ENCODE measurements around the gene SLC6A13. TPM values are rescaled to one million over a fixed set of nuclear protein-coding genes. Genes with fewer than 3 reads are reported as not detected.

Gene SLC6A13
- total and polyA plus RNA-seq, 5 donors, result 2.1 to 5.8 (median 2.8) TPM

DNA sequence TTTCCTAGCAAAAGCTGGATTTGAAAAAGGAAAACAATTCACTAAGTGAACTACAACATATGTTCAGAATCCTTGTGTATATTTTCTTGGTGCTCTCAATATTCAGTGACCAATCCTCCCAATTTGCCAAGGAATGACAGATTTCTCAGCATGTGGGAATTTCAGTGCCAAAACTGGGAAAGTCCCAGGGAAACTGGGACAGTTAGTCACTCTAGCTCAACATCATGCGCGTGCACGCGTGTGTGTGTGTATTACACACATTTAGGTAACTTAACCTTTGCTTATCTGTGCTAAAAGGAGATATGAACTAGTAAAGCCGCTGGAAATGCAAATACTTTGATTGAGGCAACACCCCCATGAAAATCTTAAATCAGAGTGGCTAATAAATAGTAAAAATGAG, 26.1 kb upstream of the SLC6A13 start:
- DNase-seq (peak; percentile 50 to 85 (median 61)), ATAC-seq (peak; percentile 29 to 33)
- no peak overlapping the region for H3K4me3 ChIP-seq (ENCODE audit: low read length)
- 78% methylated on average over 5 of the region's 5 CpGs for WGBS
- H3K9me3 ChIP-seq (ENCODE audit: control insufficient read depth, low read length), result no peaks in the 10 kb centered on the region
- no peaks in the 10 kb centered on the region for H3K4me1 ChIP-seq (ENCODE audit: control insufficient read depth, insufficient read depth, low read length)
- intact Hi-C loops (cut with DNase I), result no loop called here
- H3K27me3 ChIP-seq (ENCODE audit: control insufficient read depth, insufficient read depth), result no peaks in the 10 kb centered on the region
- no peak overlapping the region for H3K27ac ChIP-seq (ENCODE audit: low read length)

DNA sequence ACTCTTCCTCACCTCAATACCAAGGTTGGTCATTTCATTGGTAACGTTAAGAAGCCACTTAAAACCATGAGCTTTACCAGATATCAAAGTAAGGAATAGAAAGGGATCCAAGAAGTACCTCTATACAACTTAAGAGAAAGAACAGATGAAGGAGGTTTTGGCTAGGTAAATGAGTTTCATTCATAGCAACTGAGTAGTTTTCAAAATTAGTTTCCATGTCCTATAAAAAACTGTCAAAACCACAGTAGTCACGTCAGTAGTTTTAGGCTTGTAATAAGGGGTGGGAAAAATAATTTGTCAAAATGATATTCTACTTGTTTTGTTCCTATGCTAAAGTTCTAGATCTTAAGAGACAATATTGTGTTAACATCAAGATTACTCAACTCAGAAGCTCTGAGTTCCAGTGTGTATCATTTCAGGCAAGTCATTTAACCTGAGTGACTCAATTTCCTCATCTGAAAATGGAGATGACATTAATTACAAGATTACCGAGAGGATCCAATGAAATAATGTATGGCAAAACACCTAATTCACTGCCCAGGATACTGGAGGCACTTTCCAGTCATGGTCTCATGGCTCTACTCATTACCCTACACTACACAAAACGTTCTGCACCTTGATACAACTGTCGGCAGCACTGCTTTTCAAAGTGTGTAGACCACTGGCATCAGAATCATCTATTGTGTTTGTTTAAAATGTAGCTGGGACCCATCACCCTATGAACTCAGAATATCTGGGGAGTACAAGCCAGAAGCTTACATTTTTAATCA, 24.1 kb upstream of the SLC6A13 start:
- ATAC-seq (no peak), DNase-seq (no peak)
- H3K9me3 ChIP-seq (ENCODE audit: control insufficient read depth, low read length), result no peaks in the 10 kb centered on the region
- intact Hi-C loops (cut with DNase I), result no loop called here
- H3K4me1 ChIP-seq (ENCODE audit: control insufficient read depth, insufficient read depth, low read length), result no peaks in the 10 kb centered on the region
- H3K27me3 ChIP-seq (ENCODE audit: control insufficient read depth, insufficient read depth), result no peaks in the 10 kb centered on the region
- no peak overlapping the region for H3K27ac ChIP-seq (ENCODE audit: low read length)
- WGBS, result 95% methylated on average over 5 of the region's 5 CpGs
- H3K4me3 ChIP-seq (ENCODE audit: low read length), result no peak overlapping the region

DNA sequence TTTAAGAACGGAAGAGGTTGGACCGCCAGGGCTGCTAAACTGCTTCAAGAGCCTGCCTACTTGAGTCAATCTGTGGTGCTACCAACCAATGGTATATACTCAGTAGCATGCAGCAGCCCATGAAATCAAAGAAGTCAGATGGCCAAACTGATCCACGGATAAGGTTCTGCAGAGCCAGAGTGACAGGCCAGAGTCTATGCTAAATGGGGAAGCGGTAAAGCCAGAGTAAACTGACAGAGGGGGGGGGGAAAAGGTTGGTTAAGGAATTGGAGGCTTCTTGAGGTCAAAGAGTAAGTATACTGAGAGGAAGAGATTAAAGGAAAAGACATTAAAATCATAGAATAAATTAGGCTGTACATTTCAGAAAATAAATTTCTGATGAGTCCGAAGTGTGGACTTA, 15.4 kb upstream of the SLC6A13 start:
- no peak for ATAC-seq
- H3K27me3 ChIP-seq (ENCODE audit: control insufficient read depth, insufficient read depth), result no peaks in the 10 kb centered on the region
- no peak overlapping the region for H3K4me3 ChIP-seq (ENCODE audit: low read length)
- intact Hi-C loops (cut with DNase I), result no loop called here
- H3K27ac ChIP-seq (ENCODE audit: low read length), result no peak overlapping the region
- no peak for DNase-seq
- WGBS, result 96% methylated on average over 5 of the region's 5 CpGs
- no peaks in the 10 kb centered on the region for H3K4me1 ChIP-seq (ENCODE audit: control insufficient read depth, insufficient read depth, low read length)
- H3K9me3 ChIP-seq (ENCODE audit: control insufficient read depth, low read length), result no peaks in the 10 kb centered on the region

DNA sequence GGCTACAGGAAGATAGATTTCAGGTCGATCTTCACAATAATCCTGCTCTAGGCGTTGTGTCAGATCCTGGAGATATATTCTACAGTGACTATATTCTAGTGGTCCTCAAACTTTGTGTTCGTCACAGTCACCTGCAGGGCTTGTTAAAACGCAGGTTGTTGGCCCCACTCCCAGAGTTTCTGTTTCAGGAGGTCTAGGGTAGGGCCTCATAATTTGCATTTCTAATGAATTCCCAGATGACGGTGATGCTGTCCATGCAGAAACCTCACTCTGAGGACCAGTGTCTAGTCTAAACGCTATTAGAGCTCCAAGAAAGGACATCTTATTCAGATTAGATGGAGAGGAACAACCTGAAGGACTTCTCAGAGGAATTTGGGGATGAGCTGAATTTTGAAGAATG, 13.2 kb upstream of the SLC6A13 start:
- Histone ChIP-seq H3K27me3 (ENCODE audit: control insufficient read depth, insufficient read depth) (no peaks in the 10 kb centered on the region), H3K4me1 (ENCODE audit: control insufficient read depth, insufficient read depth, low read length) (no peaks in the 10 kb centered on the region), H3K27ac (ENCODE audit: low read length) (no peak overlapping the region), H3K9me3 (ENCODE audit: control insufficient read depth, low read length) (no peaks in the 10 kb centered on the region), H3K4me3 (ENCODE audit: low read length) (no peak overlapping the region)
- intact Hi-C loops (cut with DNase I), result no loop called here
- no peak for DNase-seq
- no peak for ATAC-seq
- WGBS, result 90% methylated on average over 6 of the region's 6 CpGs

DNA sequence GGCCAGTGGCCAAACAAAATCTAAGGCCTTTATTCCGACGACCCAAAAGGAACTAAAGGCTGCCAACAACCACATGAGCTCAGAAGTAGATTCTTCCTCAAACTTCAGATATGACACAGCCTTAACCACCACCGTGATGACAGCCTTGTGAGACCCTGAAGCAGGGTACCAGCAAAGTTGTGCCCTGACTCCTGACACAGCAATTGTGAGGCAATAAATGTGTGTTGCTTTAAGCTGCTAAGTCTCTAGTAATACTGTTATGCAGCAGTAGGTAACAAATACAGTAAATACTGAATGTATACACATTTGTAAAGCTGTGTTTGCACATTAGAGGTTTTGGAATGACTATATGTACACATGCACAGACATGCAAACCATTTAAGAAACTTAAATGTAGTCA, 10.7 kb upstream of the SLC6A13 start:
- Histone ChIP-seq H3K27ac (ENCODE audit: low read length) (no peak overlapping the region), H3K27me3 (ENCODE audit: control insufficient read depth, insufficient read depth) (no peaks in the 10 kb centered on the region), H3K4me1 (ENCODE audit: control insufficient read depth, insufficient read depth, low read length) (no peaks in the 10 kb centered on the region), H3K9me3 (ENCODE audit: control insufficient read depth, low read length) (no peaks in the 10 kb centered on the region), H3K4me3 (ENCODE audit: low read length) (no peak overlapping the region)
- ATAC-seq, result peak in 1 of 2 donors; percentile 45
- WGBS, result 32% methylated on average over 3 of the region's 3 CpGs
- intact Hi-C loops (cut with DNase I), result no loop called here
- DNase-seq, result no peak

DNA sequence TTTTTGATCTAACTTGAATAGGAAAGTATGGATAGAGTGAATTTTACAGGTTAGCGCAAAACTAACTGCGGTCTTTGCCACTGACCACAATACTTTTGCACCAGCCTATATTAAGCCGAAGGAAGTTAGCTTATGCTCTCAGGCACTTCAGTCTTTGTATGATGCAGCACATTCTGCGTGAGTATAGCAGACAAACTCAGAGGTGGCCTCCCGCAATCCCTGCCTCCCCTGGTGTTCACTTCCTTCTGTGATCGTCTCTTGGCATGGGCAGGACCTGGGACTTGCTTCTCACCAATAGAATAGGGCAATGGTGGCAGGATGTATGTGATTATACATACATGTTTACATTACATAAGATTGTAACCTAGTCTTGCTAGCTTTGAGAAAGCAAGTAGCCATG, 10.3 kb upstream of the SLC6A13 start:
- Histone ChIP-seq H3K9me3 (ENCODE audit: control insufficient read depth, low read length) (no peaks in the 10 kb centered on the region), H3K4me3 (ENCODE audit: low read length) (no peak overlapping the region), H3K27me3 (ENCODE audit: control insufficient read depth, insufficient read depth) (no peaks in the 10 kb centered on the region), H3K27ac (ENCODE audit: low read length) (no peak overlapping the region), H3K4me1 (ENCODE audit: control insufficient read depth, insufficient read depth, low read length) (peaks cover 2% of the 10 kb centered on the region)
- intact Hi-C loops (cut with DNase I), result no loop called here
- WGBS, result 90% methylated on average over 6 of the region's 6 CpGs
- ATAC-seq (no peak), DNase-seq (no peak)

DNA sequence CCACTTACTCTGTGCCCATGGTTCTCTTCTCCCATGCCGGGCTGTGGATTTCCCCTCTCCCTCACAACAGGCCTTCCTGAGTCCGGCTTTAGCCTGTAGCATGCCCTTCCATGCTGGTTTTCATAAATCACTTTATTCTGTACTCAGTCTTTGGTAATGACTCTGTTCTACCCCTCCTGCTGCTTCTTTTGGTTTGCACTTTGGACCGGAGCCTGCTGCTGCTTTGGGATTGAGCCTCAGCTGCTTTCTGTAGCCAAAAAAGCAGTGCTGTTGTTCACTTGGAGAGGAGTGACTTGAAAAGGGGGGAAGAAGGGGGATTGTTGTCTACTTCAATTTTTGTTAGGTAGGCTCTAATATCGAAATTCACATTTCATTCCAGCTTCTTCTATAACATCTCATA, 8.5 kb upstream of the SLC6A13 start:
- no peak overlapping the region for H3K4me3 ChIP-seq (ENCODE audit: low read length)
- peaks cover 3% of the 10 kb centered on the region for H3K4me1 ChIP-seq (ENCODE audit: control insufficient read depth, insufficient read depth, low read length)
- 61% methylated on average over 4 of the region's 4 CpGs for WGBS
- H3K27ac ChIP-seq (ENCODE audit: low read length), result no peak overlapping the region
- ATAC-seq, result peak in 1 of 2 donors; percentile 51
- H3K9me3 ChIP-seq (ENCODE audit: control insufficient read depth, low read length), result no peaks in the 10 kb centered on the region
- intact Hi-C loops (cut with DNase I), result no loop called here
- peak in 2 of 3 donors; percentile 47 to 68 for DNase-seq
- H3K27me3 ChIP-seq (ENCODE audit: control insufficient read depth, insufficient read depth), result no peaks in the 10 kb centered on the region

DNA sequence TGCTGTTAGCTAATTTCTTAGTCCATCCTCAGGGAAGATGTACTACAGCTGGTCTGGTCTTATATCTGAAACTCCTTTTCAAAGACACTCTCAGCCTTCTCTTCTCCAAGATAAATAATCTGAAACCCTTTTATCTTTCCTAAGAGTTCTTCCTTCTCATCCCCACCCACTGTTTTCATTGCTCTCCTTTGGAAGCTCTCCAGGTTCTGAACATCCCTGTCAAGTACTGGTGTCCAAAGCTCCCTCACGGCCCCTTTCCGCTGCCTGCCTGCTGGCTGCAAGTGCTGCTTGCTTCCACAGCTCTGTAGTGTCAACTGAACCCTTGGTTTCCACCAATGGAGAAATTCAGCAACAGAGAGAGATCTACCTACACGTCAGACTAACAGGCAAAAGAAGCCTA, 6.6 kb upstream of the SLC6A13 start:
- intact Hi-C loops (cut with DNase I), result no loop called here
- 21% methylated on average over 3 of the region's 3 CpGs for WGBS
- H3K27me3 ChIP-seq (ENCODE audit: control insufficient read depth, insufficient read depth), result no peaks in the 10 kb centered on the region
- DNase-seq, result peak in 1 of 3 donors; percentile 59
- H3K27ac ChIP-seq (ENCODE audit: low read length), result no peak overlapping the region
- H3K4me1 ChIP-seq (ENCODE audit: control insufficient read depth, insufficient read depth, low read length), result peaks cover 3% of the 10 kb centered on the region
- H3K4me3 ChIP-seq (ENCODE audit: low read length), result no peak overlapping the region
- peak; percentile 38 to 64 for ATAC-seq
- no peaks in the 10 kb centered on the region for H3K9me3 ChIP-seq (ENCODE audit: control insufficient read depth, low read length)

DNA sequence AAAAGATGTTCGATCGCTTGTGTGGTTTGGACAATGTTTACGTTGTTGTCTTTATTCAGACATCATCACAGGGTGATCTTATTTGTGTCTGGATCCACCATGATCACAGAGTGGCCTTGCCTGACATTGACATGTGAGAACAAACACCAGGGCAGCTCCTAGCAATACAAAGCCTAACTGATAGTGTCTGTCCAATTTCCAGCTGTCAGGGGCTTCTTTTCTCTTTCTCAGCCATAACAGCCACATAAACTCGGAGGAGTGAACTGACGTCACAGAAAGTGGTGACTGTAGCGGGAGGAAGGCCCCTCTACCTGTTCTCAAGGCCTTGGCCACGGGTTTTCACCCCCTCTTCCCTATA, 5.8 kb upstream of the SLC6A13 start:
- no peak overlapping the region for H3K4me3 ChIP-seq (ENCODE audit: low read length)
- 38% methylated on average over 7 of the region's 7 CpGs for WGBS
- intact Hi-C loops (cut with DNase I), result no loop called here
- no peak for DNase-seq
- peak; percentile 25 to 34 for ATAC-seq
- peaks cover 6% of the 10 kb centered on the region for H3K4me1 ChIP-seq (ENCODE audit: control insufficient read depth, insufficient read depth, low read length)
- H3K27me3 ChIP-seq (ENCODE audit: control insufficient read depth, insufficient read depth), result no peaks in the 10 kb centered on the region
- no peaks in the 10 kb centered on the region for H3K9me3 ChIP-seq (ENCODE audit: control insufficient read depth, low read length)
- H3K27ac ChIP-seq (ENCODE audit: low read length), result peak overlapping the region; percentile 39

DNA sequence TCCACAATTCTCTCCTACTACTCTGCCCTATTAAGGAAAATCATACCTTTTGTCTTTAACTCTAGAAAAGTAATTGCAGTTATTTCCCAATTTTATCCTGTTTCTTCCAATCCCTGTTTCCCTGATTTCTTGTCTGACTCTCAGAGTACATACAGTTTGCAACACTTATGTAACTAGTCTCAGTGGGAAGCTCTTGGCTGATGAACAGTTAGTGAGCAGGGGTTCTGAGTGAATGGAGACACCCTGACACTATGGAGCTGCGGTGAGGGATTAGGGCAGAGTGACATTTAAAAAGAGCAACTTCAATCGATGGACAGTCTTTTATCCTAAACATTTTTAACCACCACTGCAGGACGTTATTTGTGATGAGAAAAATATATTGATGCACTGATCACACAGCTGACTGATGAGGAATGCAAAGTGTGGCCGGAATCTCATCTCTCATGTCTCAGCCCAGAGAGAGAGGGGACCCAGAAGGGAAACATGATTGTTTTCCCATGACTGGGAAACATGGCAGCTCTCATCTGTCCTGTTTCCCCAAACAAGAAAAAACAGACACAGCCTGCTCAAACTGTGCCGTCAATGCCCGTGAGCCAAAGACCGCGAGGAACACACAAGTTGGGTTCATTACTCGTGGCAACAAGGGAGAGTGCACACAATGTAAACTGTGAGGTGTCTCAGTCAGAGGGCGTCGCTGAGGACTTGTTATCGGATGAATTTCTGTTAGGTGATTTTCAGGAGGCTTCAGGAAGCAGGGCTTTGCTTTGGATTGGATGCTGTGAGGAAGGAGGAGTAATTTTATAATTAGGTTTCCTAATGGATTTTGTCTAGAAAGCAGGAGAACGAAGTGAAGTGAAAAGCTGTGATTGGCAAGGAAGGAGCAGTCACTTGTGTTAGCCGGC, 5.2 kb upstream of the SLC6A13 start:
- Histone ChIP-seq H3K27me3 (ENCODE audit: control insufficient read depth, insufficient read depth) (no peaks in the 10 kb centered on the region), H3K4me3 (ENCODE audit: low read length) (no peak overlapping the region), H3K4me1 (ENCODE audit: control insufficient read depth, insufficient read depth, low read length) (peaks cover 6% of the 10 kb centered on the region), H3K27ac (ENCODE audit: low read length) (peak overlapping the region; percentile 39), H3K9me3 (ENCODE audit: control insufficient read depth, low read length) (no peaks in the 10 kb centered on the region)
- ATAC-seq (peak; percentile 61 to 62), DNase-seq (no peak)
- intact Hi-C loops (cut with DNase I), result no loop called here
- 25% methylated on average over 14 of the region's 14 CpGs for WGBS

DNA sequence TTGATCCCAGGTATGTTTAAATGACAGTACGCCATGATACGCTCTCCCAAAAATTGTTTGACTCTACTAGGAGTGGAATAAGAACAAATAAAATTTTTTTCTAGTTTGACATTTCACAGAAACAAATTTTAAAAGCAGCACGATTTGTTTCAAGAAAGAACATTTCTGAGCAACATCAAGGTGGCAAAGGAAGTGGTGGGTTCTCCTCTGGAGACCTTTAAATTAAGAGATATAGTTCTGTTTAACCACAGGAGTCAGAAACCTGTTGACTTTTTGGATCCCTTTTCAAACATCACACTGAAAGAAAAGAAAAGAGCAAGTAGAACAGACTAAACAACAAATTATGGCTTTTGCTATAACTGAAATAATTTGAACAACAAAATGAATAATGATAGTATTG, 2.5 kb upstream of the SLC6A13 start:
- no peak overlapping the region for H3K4me3 ChIP-seq (ENCODE audit: low read length)
- intact Hi-C loops (cut with DNase I), result no loop called here
- H3K27ac ChIP-seq (ENCODE audit: low read length), result no peak overlapping the region
- no peak for ATAC-seq
- H3K27me3 ChIP-seq (ENCODE audit: control insufficient read depth, insufficient read depth), result no peaks in the 10 kb centered on the region
- no peak for DNase-seq
- no peaks in the 10 kb centered on the region for H3K9me3 ChIP-seq (ENCODE audit: control insufficient read depth, low read length)
- peaks cover 6% of the 10 kb centered on the region for H3K4me1 ChIP-seq (ENCODE audit: control insufficient read depth, insufficient read depth, low read length)
- WGBS, result 31% methylated on average over 3 of the region's 3 CpGs
